SH-SY5Y (cell line): Measurements from ENCODE around the gene SNAPC2.

Source experiments
- GATA2 ChIP-seq: IDR thresholded peaks from 2 replicates; pipeline ENCODE4 v1.6.1; 2011; ENCODE audit warnings: mild to moderate bottlenecking, low read depth, low read length
- GATA3 ChIP-seq: IDR thresholded peaks from 2 replicates; pipeline ENCODE4 v1.6.1; 2011; ENCODE audit warnings: low read depth, mild to moderate bottlenecking, low read length, moderate library complexity

GRCh38 chr19:7911508-7912143 lies 8.5 kb upstream of the SNAPC2 start:
- no peak for TF ChIP-seq GATA3
- no peak for TF ChIP-seq GATA2
